GM18867 (cell line): ENCODE data around the gene BCL2.

Source experiments
- ATAC-seq: cut with Tn5 transposase; IDR thresholded peaks from one replicate; pipeline ENCODE4 v1.9.1; 2021; ENCODE audit warnings: mild to moderate bottlenecking, moderate library complexity; ENCODE audit not compliant: unreplicated experiment

BCL2 gene

GRCh38 chr18:63329431-63330145 is 10.0 kb upstream of the BCL2 start:
- ATAC-seq: no peak

GRCh38 chr18:63326011-63326410 is 6.4 kb upstream of the BCL2 start:
- no peak for ATAC-seq

GRCh38 chr18:63325086-63325686 is 5.6 kb upstream of the BCL2 start:
- ATAC-seq: no peak

GRCh38 chr18:63322908-63323634 is 3.5 kb upstream of the BCL2 start:
- ATAC-seq: no peak

- ATAC-seq: no peak
Observed at GRCh38 chr18:63322206-63322605, 2.6 kb upstream of the BCL2 start.

GRCh38 chr18:63321291-63321690 is 1.7 kb upstream of the BCL2 start:
- no peak for ATAC-seq

- ATAC-seq: no peak
Observed at GRCh38 chr18:63320975-63321265, 1.4 kb upstream of the BCL2 start.

GRCh38 chr18:63320123-63320974 is 780 bp upstream of the BCL2 start:
- ATAC-seq: peak; percentile 61

- no peak for ATAC-seq
Observed at GRCh38 chr18:63318889-63319382, 633 bp downstream of the BCL2 start.

GRCh38 chr18:63317982-63318888 is 1.3 kb downstream of the BCL2 start:
- peak; percentile 47 for ATAC-seq

- ATAC-seq: no peak
Observed at GRCh38 chr18:63317556-63317946, 2.0 kb downstream of the BCL2 start.

- ATAC-seq: peak; percentile 24
Observed at GRCh38 chr18:63316612-63317555, 2.7 kb downstream of the BCL2 start.

GRCh38 chr18:63315876-63316275 is 3.7 kb downstream of the BCL2 start:
- ATAC-seq: no peak

- no peak for ATAC-seq
Observed at GRCh38 chr18:63315131-63315662, 4.4 kb downstream of the BCL2 start.

- ATAC-seq: no peak
Observed at GRCh38 chr18:63314062-63314790, 5.3 kb downstream of the BCL2 start.

- no peak for ATAC-seq
Observed at GRCh38 chr18:63313396-63313917, 6.1 kb downstream of the BCL2 start.

- ATAC-seq: peak; percentile 36
Observed at GRCh38 chr18:63312737-63313395, 6.7 kb downstream of the BCL2 start.
